Dedifferentiated amniotic fluid mesenchymal stem cell (primary cell): ENCODE results near the gene ZBTB8OS.

Experiments
- DNase-seq: peaks from one replicate; pipeline ENCODE4 v3.0.0-alpha.2; 2016; ENCODE audit errors: extremely low spot score

ZBTB8OS gene

GRCh38 chr1:32611859-32612188, 38.5 kb downstream of the ZBTB8OS start:
- DNase-seq, result no peak

- no peak for DNase-seq
Measured at GRCh38 chr1:32609180-32609579, 41.2 kb downstream of the ZBTB8OS start.

GRCh38 chr1:32606565-32607371, 43.6 kb downstream of the ZBTB8OS start:
- no peak for DNase-seq

GRCh38 chr1:32605711-32606424, 44.5 kb downstream of the ZBTB8OS start:
- no peak for DNase-seq

GRCh38 chr1:32600034-32600433, 50.3 kb downstream of the ZBTB8OS start:
- no peak for DNase-seq

- DNase-seq, result no peak
Measured at GRCh38 chr1:32592943-32593342, 57.4 kb downstream of the ZBTB8OS start.

- DNase-seq, result no peak
Measured at GRCh38 chr1:32580348-32581017, 69.9 kb downstream of the ZBTB8OS start.
